22Rv1 (cell line): Measurements from ENCODE around the gene CD86.
"Not testable (repeated sequence)": the region's sequence is repeated elsewhere in the genome, so short reads cannot be mapped to it uniquely, and the experiment has no call there.

Experiments used
- H3K27ac ChIP-seq: fragments of 450-650 bp; 2 replicates; pipeline ENCODE4 v1.5.1; 2017
- ZFX ChIP-seq: fragments of 450-650 bp; IDR thresholded peaks from 2 replicates; pipeline ENCODE4 v1.6.1; 2017; ENCODE audit warnings: antibody characterized with exemption, borderline replicate concordance
- TF ChIP-seq, protein P1 (sequence below): fragments of 450-650 bp; IDR thresholded peaks from 2 replicates; pipeline ENCODE4 v1.5.1; 2017; ENCODE audit warnings: mild to moderate bottlenecking

Gene CD86

DNA sequence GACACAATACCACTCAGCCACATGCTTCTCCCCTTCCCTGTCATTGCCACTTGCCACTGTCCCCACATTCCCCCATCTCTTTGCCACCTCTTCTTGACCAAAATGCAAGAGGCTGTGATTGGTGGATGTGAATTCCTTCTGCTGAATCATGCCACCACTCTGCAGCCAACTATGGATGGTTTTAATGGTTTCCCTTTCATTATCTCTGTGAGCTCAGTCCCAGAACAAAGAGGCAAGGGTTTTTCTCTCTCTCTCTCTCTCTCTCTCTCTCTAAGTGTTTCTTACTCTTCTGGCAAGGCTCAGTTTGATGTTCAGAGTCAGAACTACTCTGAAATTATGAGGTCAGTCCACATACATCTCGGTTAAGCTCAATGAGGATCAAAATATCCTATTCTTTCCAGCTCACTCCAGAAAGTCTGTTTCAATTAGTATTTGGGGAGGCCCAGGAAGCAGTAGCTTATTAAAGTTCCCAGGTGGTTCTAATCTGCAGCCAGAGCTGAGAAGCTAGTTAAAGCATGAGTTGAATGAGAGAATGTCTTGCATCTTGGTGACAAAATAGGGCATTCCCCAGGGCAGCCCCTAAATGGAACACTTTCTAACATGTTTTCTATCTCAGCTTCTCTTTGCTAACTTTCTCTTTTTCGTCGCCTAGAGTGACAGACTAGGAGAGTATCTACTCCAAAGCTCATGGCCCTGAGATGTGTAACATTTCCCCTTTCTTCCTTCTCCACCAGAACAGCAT is 24.6 kb upstream of the CD86 start:
- no peak overlapping the region for H3K27ac ChIP-seq
- TF ChIP-seq ZFX, result no peak
- TF ChIP-seq, protein P1, sequence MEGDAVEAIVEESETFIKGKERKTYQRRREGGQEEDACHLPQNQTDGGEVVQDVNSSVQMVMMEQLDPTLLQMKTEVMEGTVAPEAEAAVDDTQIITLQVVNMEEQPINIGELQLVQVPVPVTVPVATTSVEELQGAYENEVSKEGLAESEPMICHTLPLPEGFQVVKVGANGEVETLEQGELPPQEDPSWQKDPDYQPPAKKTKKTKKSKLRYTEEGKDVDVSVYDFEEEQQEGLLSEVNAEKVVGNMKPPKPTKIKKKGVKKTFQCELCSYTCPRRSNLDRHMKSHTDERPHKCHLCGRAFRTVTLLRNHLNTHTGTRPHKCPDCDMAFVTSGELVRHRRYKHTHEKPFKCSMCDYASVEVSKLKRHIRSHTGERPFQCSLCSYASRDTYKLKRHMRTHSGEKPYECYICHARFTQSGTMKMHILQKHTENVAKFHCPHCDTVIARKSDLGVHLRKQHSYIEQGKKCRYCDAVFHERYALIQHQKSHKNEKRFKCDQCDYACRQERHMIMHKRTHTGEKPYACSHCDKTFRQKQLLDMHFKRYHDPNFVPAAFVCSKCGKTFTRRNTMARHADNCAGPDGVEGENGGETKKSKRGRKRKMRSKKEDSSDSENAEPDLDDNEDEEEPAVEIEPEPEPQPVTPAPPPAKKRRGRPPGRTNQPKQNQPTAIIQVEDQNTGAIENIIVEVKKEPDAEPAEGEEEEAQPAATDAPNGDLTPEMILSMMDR, result no peak

DNA sequence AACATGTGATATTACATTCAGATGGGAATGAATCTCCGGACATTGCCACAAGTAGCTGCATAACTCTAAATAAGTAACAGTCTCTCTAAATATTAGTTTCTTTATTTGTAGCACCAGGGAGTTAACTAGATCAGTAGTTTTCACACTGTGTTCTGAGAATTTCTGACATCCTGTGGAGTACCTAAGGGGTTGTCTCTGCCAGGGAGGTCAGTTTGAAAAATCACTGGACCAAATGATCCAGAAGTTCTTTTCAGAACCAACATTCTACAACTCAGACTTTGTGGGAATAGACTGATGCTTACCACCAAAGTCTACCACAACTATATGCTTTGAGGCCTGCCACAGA is 24.1 kb upstream of the CD86 start:
- no peak overlapping the region for H3K27ac ChIP-seq
- TF ChIP-seq, protein P1, result no peak

DNA sequence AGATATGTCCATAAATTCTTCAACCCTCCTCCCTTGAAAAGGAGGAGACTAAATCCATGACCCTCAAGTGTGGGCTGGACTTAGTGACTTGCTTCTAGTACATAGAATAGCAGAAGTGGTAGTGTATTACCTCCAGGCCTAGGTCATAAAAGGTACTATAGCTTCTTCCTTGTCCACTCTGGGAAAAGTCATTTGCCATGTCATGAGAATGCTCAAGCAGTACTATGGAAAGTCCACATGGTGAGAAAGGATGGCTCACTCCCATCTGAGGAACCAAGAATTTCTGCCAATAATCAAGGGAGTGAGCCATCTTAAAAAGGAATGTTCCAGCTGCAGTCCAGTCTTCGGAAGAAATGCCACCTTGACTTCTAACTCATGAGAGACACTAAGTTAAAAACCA is 22.6 kb upstream of the CD86 start:
- H3K27ac ChIP-seq, result no peak overlapping the region
- no peak for TF ChIP-seq ZFX
- TF ChIP-seq, protein P1, result no peak

DNA sequence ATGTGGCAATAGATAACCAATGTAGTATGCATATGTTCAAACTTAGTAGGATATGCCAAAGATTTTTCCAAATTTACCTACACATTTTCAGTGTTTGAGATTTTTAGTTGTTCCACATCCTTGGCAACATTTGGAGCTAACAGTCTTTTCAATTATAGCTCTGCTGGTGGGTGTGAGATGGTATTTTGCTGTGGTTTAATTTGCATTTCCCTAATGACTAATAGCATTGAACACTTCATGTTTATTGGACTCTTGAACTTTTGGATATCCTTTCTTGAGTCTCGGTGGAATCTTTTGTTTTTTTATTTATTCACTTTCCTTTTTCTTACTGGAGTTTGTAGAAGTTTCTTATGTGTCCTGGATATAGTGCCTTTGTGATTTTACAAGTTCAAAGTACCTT is 22.1 kb upstream of the CD86 start:
- no peak for TF ChIP-seq ZFX
- TF ChIP-seq, protein P1, result no peak
- H3K27ac ChIP-seq, result no peak overlapping the region

DNA sequence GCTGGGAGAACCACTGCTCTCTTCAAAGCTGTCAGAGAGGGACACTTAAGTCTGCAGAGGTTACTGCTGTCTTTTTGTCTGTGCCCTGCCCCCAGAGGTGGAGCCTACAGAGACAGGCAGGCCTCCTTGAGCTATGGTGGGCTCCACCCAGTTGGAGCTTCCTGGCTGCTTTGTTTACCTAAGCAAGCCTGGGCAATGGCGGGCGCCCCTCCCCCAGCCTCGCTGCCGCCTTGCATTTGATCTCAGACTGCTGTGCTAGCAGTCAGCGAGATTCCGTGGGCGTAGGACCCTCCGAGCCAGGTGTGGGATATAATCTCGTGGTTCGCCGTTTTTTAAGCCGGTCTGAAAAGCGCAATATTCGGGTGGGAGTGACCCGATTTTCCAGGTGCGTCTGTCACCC is 7.9 kb upstream of the CD86 start:
- H3K27ac ChIP-seq, result not testable (repeated sequence)

DNA sequence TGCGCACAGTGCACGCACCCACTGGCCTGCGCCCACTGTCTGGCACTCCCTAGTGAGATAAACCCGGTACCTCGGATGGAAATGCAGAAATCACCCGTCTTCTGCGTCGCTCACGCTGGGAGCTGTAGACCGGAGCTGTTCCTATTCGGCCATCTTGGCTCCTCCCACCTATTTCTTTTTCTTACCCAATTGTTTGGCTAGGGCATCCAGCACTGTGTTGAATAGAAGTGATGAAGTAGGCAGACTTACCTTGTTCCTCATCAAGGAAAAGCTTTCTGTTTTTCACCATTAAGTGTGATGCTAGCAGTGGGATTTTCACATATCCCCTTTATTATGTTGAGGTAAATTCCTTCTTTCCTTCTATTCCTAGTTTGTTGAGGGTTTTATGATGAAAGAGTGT is 7.4 kb upstream of the CD86 start:
- not testable (repeated sequence) for H3K27ac ChIP-seq

DNA sequence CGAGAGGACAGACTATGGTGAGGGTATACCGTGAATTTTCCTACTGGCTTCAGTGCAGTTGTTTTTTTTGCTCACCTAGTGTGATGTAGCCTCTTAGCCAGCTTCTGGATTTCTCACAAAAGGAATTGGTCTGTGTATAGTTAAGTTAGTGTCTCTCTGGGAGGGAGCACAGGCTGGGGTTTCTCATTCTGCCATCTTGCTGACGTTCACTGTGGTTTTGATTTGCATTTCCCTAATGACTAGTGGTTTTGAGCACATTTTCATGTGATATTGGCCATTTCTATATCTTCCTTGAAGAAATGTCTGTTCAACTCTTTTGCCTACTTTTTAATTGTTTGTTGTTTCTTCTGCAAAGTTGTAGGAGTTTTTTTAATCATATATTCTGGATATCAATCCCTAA is 2.2 kb upstream of the CD86 start:
- H3K27ac ChIP-seq, result no peak overlapping the region
- TF ChIP-seq, protein P1, result no peak
- no peak for TF ChIP-seq ZFX

DNA sequence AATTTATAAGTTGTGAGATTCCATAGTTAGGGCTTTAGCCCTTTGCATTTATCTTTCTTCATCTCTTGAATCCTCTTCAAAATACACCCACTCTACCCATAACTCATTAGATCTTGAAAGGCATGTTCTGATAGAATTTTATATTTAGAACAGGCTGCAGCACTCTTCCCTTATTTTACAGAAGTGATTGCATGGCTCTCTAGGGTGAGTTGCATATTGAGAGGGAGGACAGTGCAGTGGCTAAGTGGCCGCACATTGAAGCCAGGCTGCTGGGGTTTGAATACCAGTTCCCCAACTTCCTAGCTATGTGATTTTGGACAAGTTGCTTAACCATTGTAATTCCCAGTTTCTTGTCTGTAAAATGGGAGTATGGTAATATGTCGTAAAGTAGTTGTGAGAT is 2.5 kb downstream of the CD86 start:
- H3K27ac ChIP-seq, result no peak overlapping the region
- TF ChIP-seq, protein P1, result no peak
- TF ChIP-seq ZFX, result no peak
